Frontal cortex (tissue), 4 donors: ENCODE results near the gene CALR. TPM values are rescaled to one million over a fixed set of nuclear protein-coding genes. Genes with fewer than 3 reads are reported as not detected.
A peak's percentile ranks its signal among the peaks of the same experiment; 100 is the strongest.
"Not testable (repeated sequence)": the region's sequence is repeated elsewhere in the genome, so short reads cannot be mapped to it uniquely, and the experiment has no call there.

Experiments used
- DNase-seq, 2 donors: peaks; one replicate each; pipeline ENCODE4 v3.0.0; 2012; ENCODE audit warnings: low spot score in 2 of 2
- FAIRE-seq: peaks from 2 replicates; lab custom pipeline; 2012; peaks lifted over from hg19 to GRCh38; lab: Jason Lieb, UNC
- total RNA-seq: library from RNA; depleted of rRNA; stranded (reverse); fragments of >200 nt; gene quantifications from one replicate; pipeline ENCODE4 v1.2.3, GENCODE V29; 2014
- donor health status: control.
- donor health status: control.
- donor health status: control.

The CALR gene
- total RNA-seq, 1 donor from 2014 or later = 298 TPM

DNA sequence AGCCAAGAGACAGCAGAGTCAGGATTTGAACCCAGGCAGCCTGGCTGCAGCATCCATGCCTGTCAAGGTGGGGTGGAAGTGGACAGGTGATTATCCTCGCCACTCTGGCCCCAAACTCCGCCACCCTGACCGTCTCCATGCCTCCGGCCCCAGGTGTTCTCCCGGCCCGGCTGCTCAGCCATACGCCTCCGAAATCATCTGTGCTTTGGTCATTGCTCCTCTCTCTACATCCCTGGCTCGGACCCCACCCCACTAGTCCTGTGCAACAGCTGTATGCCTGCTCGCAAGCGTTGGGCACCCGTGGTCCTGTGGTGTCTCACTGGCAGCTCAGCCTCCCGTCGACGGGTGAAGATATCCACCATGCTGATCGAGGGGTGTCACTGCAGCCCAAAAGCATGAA lies 34.8 kb downstream of the CALR start:
- FAIRE-seq (no peak), DNase-seq (no peak)

DNA sequence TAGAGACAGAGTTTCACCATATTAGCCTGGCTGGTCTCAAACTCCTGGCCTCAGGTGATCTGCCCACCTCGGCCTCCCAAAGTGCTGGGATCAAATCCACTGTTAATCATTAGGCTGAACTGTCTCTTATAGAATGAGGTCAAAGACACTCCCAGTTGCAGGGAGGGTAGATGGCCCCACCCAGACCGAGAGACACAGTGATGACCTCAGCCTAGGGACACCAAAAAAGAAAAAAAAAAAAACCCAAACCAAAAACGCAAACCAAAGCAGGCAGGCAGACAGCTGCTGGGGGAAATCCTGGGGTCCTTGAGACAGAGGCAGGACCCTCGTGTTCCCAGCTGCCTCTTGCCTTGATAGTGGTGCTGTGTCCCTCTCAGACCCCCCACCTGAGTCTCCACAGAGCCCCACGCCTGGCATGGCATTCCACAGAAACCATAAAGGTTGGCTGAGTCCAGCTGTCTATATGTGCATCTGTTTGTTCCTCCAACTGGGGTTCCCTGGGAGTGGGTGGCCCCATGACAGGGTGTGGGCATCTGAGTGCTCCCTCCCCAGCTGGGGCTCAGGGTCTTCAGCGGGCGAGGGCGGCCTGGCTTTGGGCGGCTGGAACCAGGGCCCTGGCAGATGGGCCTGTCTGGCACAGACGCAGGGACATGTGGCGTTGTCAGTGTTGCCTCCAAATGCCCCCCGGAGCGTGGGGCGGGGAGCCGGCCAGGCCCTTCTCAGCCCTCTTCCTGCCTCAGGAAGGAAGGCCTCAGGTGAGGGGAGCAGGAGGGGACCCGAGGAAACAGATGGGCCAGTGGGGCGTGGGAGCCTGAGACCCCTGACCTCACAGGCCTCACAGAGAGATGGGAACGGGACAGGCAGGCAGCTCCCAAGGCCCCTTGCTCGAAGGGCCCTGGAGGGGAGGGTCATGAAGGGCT lies 36.2 kb downstream of the CALR start:
- DNase-seq (no peak), FAIRE-seq (no peak)

DNA sequence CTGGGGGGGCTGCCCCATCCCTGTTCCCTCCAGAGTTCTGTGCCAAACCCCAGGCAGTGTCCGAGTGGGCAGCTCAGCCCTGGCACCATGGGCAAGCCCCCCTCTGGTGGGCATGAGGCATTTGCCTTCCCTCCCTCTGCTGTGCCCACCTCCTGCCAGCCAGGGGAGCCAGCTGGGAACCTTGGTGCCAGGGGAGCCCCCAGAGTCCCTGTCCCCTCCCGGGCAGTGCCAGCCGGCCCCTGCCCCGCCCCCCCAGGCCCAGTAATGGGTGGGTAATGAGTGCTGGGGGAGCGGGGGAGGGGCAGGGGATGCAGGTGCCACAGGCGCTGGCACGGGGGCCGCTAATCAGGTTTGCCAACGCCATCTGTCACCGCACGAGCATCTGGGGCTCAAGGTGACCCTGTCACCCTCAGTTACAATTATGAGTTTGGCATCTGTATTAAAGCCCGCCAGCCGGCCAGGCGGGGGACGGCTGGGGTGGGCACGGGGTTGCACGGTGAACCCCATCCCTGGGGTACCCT lies 36.9 kb downstream of the CALR start:
- DNase-seq (no peak), FAIRE-seq (no peak)

DNA sequence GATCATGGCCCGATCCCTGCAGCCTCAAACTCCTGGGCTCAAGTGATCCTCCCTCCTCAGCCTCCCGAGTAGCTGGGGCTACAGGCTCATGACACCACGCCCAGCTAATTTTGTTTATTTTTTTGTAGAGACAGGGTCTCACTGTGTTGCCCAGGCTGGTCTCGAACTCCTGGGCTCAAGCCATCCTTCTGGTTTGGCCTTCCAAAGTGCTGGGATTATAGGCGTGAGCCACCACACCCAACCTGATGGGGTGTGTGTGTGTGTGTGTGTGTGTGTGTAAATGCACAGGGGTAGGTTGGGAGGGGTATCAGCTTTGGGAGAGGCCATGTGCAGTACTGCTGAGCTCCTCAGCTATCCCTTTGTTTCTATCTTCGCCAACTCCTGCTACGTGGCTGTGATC lies 37.7 kb downstream of the CALR start:
- not testable (repeated sequence) for DNase-seq, FAIRE-seq

DNA sequence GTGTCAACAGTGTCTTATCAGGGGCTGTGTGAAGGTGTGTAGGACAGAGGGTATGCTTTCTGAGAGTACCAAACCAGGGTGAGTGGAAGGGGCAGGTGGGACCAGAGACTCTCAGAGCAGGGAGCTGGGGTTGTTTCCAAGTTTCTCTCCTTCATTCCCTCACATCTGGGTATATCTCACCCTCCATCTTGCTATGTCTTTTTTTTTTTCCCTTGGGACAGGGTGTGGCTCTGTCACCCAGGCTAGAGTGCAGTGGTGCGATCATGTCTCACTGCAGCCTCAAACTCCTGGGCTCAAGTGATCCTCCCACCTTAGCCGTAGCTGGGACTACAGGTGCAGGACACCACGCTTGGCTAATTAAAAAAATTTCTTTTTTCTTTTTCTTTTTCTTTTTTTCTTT lies 41.6 kb downstream of the CALR start:
- no peak for FAIRE-seq

DNA sequence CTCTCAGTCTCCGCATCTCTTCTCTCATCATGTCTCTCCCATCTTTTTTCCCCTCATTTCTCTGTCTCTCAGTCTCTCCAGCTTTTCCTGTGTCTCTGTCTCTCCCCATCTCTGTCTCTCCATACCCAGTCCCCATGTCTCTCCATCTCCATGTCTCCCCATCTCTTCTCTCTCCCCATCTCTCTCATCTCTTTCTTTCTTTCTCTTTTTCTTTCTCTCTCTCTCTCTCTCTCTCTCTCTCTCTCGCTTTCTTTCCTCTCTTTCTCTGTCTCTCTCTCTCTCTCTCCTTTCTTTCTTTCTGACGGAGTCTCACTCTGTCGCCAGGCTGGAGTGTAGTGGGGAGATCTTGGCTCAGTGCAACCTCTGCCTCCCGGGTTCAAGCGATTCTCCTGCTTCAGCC lies 44.2 kb downstream of the CALR start:
- no peak for DNase-seq

More for the DNA sequence above, 41.6 kb downstream of the CALR start:
- DNase-seq = no peak

DNA sequence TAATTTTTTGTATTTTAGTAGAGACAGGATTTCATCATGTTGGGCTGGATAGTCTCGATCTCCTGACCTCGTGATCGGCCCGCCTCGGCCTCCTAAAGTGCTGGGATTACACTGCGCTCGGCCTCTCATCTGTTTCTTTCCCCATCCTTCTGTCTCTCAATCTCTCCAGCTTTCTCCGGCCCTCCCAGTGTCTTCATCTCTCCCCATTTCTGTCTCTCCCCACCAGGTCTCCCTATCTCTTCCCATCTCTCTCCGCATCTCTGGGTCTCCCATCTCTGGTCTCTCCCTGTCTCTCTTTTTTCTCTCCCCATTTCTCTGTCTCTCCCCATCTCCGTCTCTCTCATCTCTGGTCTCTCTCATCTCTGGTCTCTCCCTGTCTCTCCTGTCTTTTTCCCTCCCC lies 44.7 kb downstream of the CALR start:
- FAIRE-seq = no peak
- no peak for DNase-seq

More for the DNA sequence above, 44.2 kb downstream of the CALR start:
- FAIRE-seq = no peak

DNA sequence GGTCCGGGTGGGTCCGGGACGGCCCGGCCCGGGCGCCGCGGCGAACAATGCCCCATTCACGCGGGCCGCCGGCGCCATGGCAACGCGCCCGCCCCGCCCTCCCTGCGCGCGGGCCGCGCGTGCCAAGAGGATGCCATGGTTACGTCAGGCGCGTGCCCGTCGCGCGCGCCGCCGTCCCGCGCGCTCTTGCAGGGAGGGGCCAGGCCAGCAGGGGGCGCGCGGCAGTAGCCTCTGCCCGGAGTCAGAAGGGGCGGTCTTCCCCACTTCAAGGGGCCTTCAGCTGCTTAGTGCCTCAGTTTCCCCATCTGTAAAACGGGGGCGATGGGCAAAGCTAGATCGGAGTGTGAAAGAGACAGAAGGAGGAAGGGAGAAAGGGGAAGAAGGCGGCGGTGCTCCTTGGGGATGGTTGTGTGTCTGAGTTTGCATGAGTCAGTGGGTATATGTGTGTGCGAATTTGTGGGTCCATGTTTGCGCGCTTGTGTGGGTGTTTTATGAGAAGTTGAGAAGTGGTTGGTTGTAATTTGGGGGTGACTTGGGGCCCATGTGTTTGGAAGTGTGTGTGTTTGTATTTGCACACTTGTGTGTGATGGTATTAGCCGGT lies 45.2 kb downstream of the CALR start:
- DNase-seq = peak; percentile 95
- no peak for FAIRE-seq

DNA sequence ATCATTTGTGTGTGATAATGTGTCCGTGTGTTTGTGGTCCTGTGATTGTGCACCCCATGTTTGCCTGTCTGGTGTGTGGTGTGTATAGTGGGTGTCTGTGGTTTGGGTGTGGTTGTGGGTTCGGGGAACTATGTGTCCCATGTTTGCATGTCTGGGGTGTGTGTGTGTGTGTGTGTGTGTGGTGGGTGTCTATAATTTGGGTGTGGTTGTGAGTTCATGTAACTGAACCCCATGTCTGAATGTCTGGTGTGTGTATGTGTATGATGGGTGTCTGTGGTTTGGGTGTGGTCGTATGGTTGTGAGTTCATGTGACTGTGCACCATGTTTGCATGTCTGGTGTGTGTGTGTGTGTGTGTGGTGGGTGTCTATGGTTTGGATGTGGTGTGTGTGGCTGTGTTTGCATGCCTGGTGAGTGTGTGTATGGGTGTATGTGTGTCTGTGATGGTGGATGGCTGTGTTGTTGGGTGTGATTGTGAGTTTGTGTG lies 45.8 kb downstream of the CALR start:
- no peak for FAIRE-seq
- DNase-seq = no peak

DNA sequence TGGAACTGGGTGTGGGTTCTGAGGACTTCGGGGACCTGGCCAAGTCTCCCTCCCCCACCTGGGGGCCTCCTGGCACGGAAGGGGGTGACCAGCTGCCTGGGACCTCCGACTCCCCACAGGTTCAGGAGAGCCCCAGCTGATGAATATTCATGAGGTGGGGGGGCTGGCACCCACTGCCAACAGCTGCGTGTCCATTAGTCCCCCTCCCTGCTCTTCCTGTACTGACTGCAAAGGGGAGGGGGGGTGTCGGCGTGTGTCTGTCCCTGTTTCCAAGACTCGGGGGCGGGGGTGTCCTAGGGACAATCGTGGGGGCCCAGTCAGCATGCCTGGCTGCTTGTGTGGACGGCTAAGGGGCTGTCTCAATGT lies 46.3 kb downstream of the CALR start:
- DNase-seq = no peak

DNA sequence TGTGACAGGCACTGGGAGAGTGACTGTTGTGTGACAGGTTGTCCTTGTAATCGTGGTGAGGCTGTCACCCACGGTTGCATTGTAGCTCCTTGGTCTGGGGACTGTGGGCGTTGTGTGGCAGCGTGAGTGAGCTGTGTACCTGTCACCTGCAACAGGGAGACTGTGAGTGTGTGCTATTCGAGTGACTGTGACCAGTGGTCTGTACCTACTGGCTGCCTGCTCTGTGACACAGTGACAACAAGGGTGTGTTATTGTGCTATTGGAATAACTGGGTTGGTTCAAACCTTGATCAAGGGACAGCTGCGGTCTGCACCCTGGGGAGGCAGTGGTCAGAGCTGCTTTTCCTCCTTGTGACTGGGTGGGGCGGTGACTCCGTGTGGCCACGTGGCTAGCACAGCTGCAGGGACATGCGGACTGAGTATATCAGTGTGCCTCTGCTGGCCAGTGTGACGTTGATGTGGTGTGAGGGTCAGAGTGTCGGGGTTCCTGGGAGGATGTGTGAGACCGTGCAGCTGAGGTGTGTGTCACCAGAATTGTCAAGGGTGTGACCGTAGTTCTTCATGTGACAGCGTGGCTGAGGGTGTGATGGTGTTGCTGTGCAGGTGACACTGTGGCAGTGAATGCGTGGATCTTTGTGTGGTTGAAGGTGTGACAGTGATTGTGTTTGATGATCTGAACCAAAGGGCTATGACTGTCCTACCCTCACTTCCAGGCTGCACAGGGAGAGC lies 46.8 kb downstream of the CALR start:
- peak; percentile 65 to 75 for DNase-seq

More for the DNA sequence above, 46.3 kb downstream of the CALR start:
- no peak for FAIRE-seq

DNA sequence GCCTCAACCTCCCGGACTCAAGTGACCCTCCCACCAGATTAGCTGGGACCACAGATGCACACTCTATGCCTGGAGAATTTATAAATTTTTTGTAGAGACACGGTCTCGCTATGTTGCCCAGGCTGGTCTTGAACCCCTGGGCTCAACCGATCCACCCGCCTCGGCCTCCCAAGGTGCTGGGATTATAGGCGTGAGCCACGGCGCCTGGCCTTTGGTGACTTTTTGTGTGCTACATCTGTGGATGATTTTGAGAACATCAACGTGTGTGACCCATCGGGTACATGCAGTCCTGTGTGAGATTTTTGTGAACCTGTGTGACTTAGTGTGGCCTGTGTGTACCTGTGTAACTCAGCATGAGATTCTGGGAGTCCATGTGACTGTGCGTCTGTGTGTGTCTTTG lies 48.3 kb downstream of the CALR start:
- DNase-seq (no peak), FAIRE-seq (no peak)

More for the DNA sequence above, 46.8 kb downstream of the CALR start:
- FAIRE-seq = no peak

DNA sequence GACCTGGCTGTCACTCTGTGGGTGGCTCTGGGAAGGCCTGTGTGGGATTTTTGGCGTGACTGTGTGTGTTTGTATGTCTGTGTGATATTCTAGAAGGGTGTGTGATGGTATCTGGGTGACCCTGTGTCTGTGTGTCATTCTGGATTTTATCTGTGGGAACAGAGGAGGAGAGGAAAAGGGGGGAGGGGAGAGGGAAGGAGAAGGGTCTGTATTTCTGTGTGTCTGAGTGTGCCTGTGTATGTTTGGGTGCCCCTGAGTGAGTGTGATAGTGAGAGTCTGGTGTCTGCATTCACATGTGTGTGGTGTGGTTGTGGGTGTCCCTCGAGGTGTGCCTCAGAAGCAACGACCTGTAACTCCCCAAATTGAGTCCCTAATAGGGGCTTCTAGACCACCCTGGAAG lies 48.8 kb downstream of the CALR start:
- FAIRE-seq (no peak), DNase-seq (no peak)

DNA sequence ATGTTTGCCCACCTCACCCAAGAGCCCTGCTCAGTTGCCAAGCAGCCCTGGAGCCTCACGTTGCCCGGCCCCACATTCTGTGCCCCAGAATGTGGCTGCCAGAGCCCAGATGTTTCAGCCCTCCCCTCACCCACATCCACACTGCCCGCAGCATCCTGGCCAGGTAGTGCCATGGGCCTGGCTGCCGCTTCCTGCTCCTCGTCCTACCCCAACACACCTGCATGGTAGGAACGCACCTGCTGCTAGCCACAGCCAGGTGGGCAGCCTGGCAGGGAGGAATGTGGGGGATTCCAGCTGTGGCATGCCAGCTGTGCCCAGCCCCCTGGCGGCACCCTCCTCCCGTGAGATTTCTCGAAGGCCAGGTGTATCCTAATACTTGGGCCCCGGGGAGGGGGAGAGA lies 49.4 kb downstream of the CALR start:
- no peak for DNase-seq
- FAIRE-seq = no peak

DNA sequence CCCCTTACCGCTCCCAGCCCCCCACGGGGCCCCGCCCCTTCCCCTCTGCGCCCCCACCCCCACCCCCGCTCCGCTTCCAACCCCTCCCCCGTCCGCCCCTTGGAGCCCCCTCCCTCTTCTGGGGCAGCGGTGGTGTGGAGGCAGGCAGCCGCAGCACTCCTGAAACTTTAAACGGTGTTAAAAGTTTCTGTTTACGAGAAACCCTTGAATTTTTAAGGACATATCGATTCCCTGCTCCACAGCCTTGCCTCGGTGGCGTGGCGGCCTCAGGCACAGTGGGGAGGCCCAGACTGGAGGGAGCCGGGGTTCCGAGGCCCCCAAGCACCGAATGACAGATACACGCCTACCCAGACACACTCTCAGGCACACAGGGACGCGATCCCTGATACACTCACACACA lies 52.0 kb downstream of the CALR start:
- DNase-seq = no peak
- FAIRE-seq = no peak

DNA sequence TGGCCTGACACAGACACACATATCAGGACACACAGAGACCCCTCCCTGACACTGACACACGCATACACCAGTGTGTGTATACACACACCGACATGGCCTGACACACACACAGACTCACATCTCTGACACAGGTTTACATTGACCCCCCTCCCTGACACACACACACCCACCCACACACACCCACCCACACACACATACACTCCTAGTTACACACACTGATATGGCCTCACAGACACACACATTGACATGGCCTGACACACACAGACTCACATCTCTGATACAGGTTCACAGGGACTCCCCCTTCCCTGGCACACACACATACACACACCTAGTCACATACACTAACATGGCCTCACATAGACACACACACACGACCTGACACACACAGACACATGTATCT lies 52.4 kb downstream of the CALR start:
- DNase-seq (no peak), FAIRE-seq (no peak)

DNA sequence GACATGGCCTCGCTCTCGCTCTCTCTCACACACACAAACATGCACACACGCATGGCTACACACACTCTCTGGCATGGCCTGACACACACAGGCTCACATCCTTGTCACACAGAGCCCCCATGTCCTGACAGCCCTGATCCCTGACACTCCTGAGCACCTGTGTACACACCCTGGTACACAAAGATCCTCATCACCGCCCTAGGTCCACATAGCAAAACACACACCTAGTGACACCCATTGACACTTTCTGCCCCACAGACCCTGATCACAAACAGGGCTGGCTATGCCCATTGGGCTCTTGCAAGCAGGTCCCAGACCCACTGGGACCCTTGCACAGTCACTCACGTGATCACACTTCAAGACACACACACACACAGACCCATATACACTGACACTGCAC lies 52.9 kb downstream of the CALR start:
- DNase-seq (no peak), FAIRE-seq (no peak)

DNA sequence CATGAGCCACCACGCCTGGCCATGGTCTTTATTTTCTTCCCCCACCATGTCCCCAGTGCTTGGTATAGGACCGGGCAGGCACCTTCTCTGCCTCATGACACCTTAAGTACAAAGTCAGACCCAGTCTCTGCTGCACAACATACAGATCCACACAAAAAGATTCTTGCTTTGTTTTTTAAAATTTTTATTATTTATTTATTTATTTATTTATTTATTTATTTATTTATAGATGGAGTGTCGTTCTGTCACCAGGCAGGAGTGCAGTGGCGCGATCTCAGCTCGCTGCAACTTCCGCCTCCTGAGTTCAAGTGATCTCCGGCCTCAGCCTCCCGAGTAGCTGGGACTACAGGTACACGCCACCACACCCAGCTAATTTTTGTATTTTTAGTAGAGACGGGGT lies 54.3 kb downstream of the CALR start:
- DNase-seq (no peak), FAIRE-seq (no peak)

DNA sequence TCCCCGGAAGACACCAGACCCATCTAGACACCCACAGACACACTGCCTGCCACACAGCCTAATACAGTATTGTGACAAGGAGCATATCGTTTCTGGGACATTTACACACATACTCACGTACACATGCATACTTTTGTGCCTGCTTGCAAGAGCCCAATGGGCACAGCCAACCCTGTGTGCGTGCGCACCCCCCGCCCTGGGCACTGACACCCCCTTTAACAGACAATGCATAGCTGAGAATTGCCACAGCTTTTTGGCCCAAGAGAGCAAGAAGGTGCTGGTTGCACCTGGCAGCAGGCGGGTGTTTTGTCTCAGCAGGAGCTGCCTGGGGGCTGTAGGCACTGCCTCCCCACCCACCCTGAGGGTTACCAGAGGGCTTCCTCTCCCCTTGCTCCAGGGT lies 55.2 kb downstream of the CALR start:
- FAIRE-seq (no peak), DNase-seq (no peak)
